Suprapubic skin (tissue), 4 donors: ENCODE results near the gene TALDO1.

Experiments used
- EP300 ChIP-seq: sonication (generic); formaldehyde crosslinking; IDR thresholded peaks from one replicate; pipeline ENCODE4 v1.6.1; 2017; ENCODE audit warnings: antibody characterized with exemption
- POLR2AphosphoS5 ChIP-seq, 3 donors: sonication (generic); formaldehyde crosslinking; IDR thresholded peaks; one replicate each; pipeline ENCODE4 v1.6.1; 2017; ENCODE audit warnings: antibody characterized with exemption in 3 of 3
- TF ChIP-seq, protein P1 (sequence below), 2 donors: fragments of 200-600 bp in 1 of 2; fragments of 450-650 bp in 1 of 2; sonication (generic) in 1 of 2; IDR thresholded peaks; one replicate each; pipeline ENCODE4 v1.5.1; 2016 to 2019; ENCODE audit warnings: antibody characterized with exemption in 2 of 2, mild to moderate bottlenecking in 1 of 2, moderate library complexity in 1 of 2

DNA sequence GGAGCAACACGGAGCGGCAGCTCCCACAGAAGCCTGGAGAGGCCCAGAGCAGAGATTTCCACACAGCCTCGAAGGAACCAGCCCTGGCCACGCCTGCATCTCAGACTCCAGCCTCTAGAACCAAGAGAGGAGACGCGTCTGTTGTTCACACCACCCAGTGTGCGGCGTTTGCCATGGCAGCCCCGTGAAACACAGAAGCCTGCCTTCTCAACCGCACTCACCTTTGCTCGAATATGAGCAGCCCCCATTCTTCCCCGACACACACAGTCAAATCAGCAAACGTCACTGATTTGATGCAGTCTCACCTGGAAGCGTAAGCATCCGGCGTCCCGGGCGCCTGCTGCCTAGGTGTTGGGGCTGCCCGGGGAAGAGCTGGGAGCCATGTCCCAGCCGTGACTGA is 14.2 kb upstream of the TALDO1 start:
- TF ChIP-seq EP300 (no peak), POLR2AphosphoS5 (IDR thresholded peaks at IDR 0.05) (no peak)
- TF ChIP-seq, protein P1, sequence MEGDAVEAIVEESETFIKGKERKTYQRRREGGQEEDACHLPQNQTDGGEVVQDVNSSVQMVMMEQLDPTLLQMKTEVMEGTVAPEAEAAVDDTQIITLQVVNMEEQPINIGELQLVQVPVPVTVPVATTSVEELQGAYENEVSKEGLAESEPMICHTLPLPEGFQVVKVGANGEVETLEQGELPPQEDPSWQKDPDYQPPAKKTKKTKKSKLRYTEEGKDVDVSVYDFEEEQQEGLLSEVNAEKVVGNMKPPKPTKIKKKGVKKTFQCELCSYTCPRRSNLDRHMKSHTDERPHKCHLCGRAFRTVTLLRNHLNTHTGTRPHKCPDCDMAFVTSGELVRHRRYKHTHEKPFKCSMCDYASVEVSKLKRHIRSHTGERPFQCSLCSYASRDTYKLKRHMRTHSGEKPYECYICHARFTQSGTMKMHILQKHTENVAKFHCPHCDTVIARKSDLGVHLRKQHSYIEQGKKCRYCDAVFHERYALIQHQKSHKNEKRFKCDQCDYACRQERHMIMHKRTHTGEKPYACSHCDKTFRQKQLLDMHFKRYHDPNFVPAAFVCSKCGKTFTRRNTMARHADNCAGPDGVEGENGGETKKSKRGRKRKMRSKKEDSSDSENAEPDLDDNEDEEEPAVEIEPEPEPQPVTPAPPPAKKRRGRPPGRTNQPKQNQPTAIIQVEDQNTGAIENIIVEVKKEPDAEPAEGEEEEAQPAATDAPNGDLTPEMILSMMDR (IDR thresholded peaks at IDR 0.05): no peak
